Thyroid gland (tissue), 4 donors: Measurements from ENCODE around the gene DEPP1. TPM values are rescaled to one million over a fixed set of nuclear protein-coding genes. Genes with fewer than 3 reads are reported as not detected.

Experiments
- DNase-seq, 2 donors: peaks; one replicate each; pipeline ENCODE4 v3.0.0-alpha.2; 2019
- H3K27ac ChIP-seq, 3 donors: fragments of 200-600 bp; sonication (generic); 1 replicate in 2 of 3; 2 replicates in 1 of 3; pipeline ENCODE4 v1.5.1; 2016 to 2019; ENCODE audit warnings: mild to moderate bottlenecking in 1 of 3, moderate library complexity in 1 of 3
- H3K27me3 ChIP-seq: fragments of 200-600 bp; sonication (generic); one replicate; pipeline ENCODE4 v1.5.1; 2019
- H3K36me3 ChIP-seq, 2 donors: fragments of 200-600 bp; sonication (generic); one replicate each; pipeline ENCODE4 v1.5.1; 2016 to 2019
- H3K4me1 ChIP-seq, 2 donors: fragments of 200-600 bp; sonication (generic); one replicate each; pipeline ENCODE4 v1.5.1; 2017 to 2019
- H3K4me3 ChIP-seq, 3 donors: fragments of 200-600 bp; sonication (generic); replicated peaks in 1 of 3; 1 replicate in 2 of 3; 2 replicates in 1 of 3; pipeline ENCODE4 v1.5.1; 2016; ENCODE audit warnings: mild to moderate bottlenecking in 1 of 3
- H3K9me3 ChIP-seq: fragments of 200-600 bp; sonication (generic); one replicate; pipeline ENCODE4 v1.5.1; 2017
- CTCF ChIP-seq, 6 experiments: fragments of 200-600 bp in 3 of 6; fragments of 450-650 bp in 3 of 6; sonication (generic) in 3 of 6; IDR thresholded peaks; one replicate each; pipeline ENCODE4 v1.5.1; 2016 to 2019; ENCODE audit warnings: antibody characterized with exemption in 6 of 6, mild to moderate bottlenecking in 2 of 6, inconsistent platforms in 1 of 6, moderate library complexity in 1 of 6
- POLR2A ChIP-seq, 2 donors: fragments of 450-650 bp; IDR thresholded peaks; one replicate each; pipeline ENCODE4 v1.6.1; 2017; ENCODE audit warnings: antibody characterized with exemption in 2 of 2, mild to moderate bottlenecking in 2 of 2, moderate library complexity in 1 of 2
- WGBS, 2 donors: methylation state at CpG; one replicate each; pipeline ENCODE4 v1.1.5; 2017; 5-methylcytosine and 5-hydroxymethylcytosine counted together
- intact Hi-C: fragments of 100-400 bp; cut with DNase I; formaldehyde crosslinking; loops from one replicate; pipeline ENCODE4 v1.15.1; 2023
- total RNA-seq, 4 donors: library from RNA; depleted of rRNA; stranded (reverse); fragments of >200 nt; gene quantifications; one replicate each; pipeline ENCODE4 v1.2.3, GENCODE V29; 2016

Gene DEPP1
- total RNA-seq, 4 donors from 2014 or later: 45.1 to 518 (median 182) TPM

GRCh38 chr10:44997105-44997748 is 18.6 kb upstream of the DEPP1 start:
- peak overlapping the region; percentile 74 to 92 (median 91) for H3K27ac ChIP-seq
- DNase-seq: no peak
- intact Hi-C loops: no loop called here
- H3K4me3 ChIP-seq: no peak overlapping the region
- TF ChIP-seq CTCF (IDR thresholded peaks at IDR 0.05) (no peak), POLR2A (IDR thresholded peaks at IDR 0.05) (no peak)
- H3K27me3 ChIP-seq: no peaks in the 10 kb centered on the region
- H3K4me1 ChIP-seq: peaks cover 37 to 75% of the 10 kb centered on the region in 2 donors
- peaks cover 17 to 18% of the 10 kb centered on the region in 2 donors for H3K36me3 ChIP-seq
- WGBS, 2 donors: 87 to 90% methylated on average over 6 of the region's 6 CpGs
- no peaks in the 10 kb centered on the region for H3K9me3 ChIP-seq

GRCh38 chr10:44995914-44996669 is 17.5 kb upstream of the DEPP1 start:
- no peak overlapping the region for H3K4me3 ChIP-seq

GRCh38 chr10:44995581-44995913 is 16.9 kb upstream of the DEPP1 start:
- Histone ChIP-seq H3K4me1 (peaks cover 30 to 86% of the 10 kb centered on the region in 2 donors), H3K27me3 (no peaks in the 10 kb centered on the region), H3K4me3 (no peak overlapping the region), H3K36me3 (peaks cover 30 to 33% of the 10 kb centered on the region in 2 donors), H3K9me3 (no peaks in the 10 kb centered on the region), H3K27ac (peak overlapping the region; percentile 74 to 92 (median 91))
- 43 to 55% methylated on average over 4 of the region's 4 CpGs for WGBS, 2 donors
- intact Hi-C loops: no loop called here
- TF ChIP-seq POLR2A (IDR thresholded peaks at IDR 0.05): no peak
- TF ChIP-seq CTCF (IDR thresholded peaks at IDR 0.05): no peak
- DNase-seq: no peak

More at GRCh38 chr10:44995914-44996669, 17.5 kb upstream of the DEPP1 start:
- intact Hi-C loops: no loop called here
- Histone ChIP-seq H3K9me3 (no peaks in the 10 kb centered on the region), H3K27me3 (no peaks in the 10 kb centered on the region), H3K27ac (peak overlapping the region; percentile 74 to 92 (median 91)), H3K4me1 (peaks cover 30 to 81% of the 10 kb centered on the region in 2 donors), H3K36me3 (peaks cover 25 to 28% of the 10 kb centered on the region in 2 donors)
- DNase-seq: peak; percentile 51 to 70
- no peak for TF ChIP-seq POLR2A (IDR thresholded peaks at IDR 0.05)
- TF ChIP-seq CTCF (IDR thresholded peaks at IDR 0.05): no peak
- WGBS, 2 donors: 51 to 55% methylated on average over 9 of the region's 9 CpGs

- peak; percentile 78 to 80 for DNase-seq
- intact Hi-C loops: no loop called here
- Histone ChIP-seq H3K27me3 (no peaks in the 10 kb centered on the region), H3K36me3 (peaks cover 36 to 38% of the 10 kb centered on the region in 2 donors), H3K4me1 (peaks cover 27 to 90% of the 10 kb centered on the region in 2 donors), H3K9me3 (no peaks in the 10 kb centered on the region), H3K27ac (peak overlapping the region; percentile 74 to 92 (median 91)), H3K4me3 (no peak overlapping the region)
- 62 to 68% methylated on average over 9 of the region's 9 CpGs for WGBS, 2 donors
- TF ChIP-seq POLR2A (IDR thresholded peaks at IDR 0.05): no peak
- no peak for TF ChIP-seq CTCF (IDR thresholded peaks at IDR 0.05)
Measured at GRCh38 chr10:44994752-44995530, 16.3 kb upstream of the DEPP1 start.
